Keratinocyte (primary cell): ENCODE data around the gene WDR45B. TPM values are rescaled to one million over a fixed set of nuclear protein-coding genes. Genes with fewer than 3 reads are reported as not detected.
A peak's percentile ranks its signal among the peaks of the same experiment; 100 is the strongest.

Experiments used
- DNase-seq: peaks from one replicate; pipeline ENCODE4 v3.0.0-alpha.2; 2011; ENCODE audit warnings: low read depth, missing footprints, low spot score
- FAIRE-seq: peaks from 2 replicates; lab custom pipeline; 2011; peaks lifted over from hg19 to GRCh38; lab: Jason Lieb, UNC
- H2AFZ ChIP-seq: 2 replicates; pipeline ENCODE4 v1.6.0; 2012; ENCODE audit warnings: low read length, control low read depth, inconsistent platforms; ENCODE audit not compliant: control insufficient read depth
- H3K27ac ChIP-seq: 2 replicates; pipeline ENCODE4 v1.5.1; 2011; ENCODE audit warnings: low read length; ENCODE audit not compliant: control insufficient read depth, insufficient read depth
- H3K27me3 ChIP-seq: 3 replicates; pipeline ENCODE4 v1.6.0; 2011; ENCODE audit warnings: low read length; ENCODE audit not compliant: control insufficient read depth, insufficient read depth; ENCODE audit errors: extremely low read depth
- H3K36me3 ChIP-seq, 2 experiments: 2 replicates in 1 of 2; 3 replicates in 1 of 2; pipeline ENCODE4 v1.5.1; 2011; ENCODE audit warnings: low read length in 2 of 2, mild to moderate bottlenecking in 1 of 2; ENCODE audit not compliant: control insufficient read depth in 2 of 2, insufficient read depth in 2 of 2; ENCODE audit errors: extremely low read depth in 1 of 2
- H3K4me1 ChIP-seq: 3 replicates; pipeline ENCODE4 v1.5.1; 2011; ENCODE audit warnings: low read length; ENCODE audit not compliant: control insufficient read depth, insufficient read depth; ENCODE audit errors: extremely low read depth
- H3K4me2 ChIP-seq: 3 replicates; pipeline ENCODE4 v1.6.0; 2011; ENCODE audit warnings: low read depth, low read length; ENCODE audit not compliant: control insufficient read depth, insufficient read depth; ENCODE audit errors: extremely low read depth
- H3K4me3 ChIP-seq, 3 experiments: fragments of 200-600 bp in 1 of 3; sonication (generic) in 1 of 3; 2 replicates in 2 of 3; 3 replicates in 1 of 3; pipeline ENCODE4 v1.5.1; 2011 to 2016; ENCODE audit warnings: low read length in 3 of 3, mild to moderate bottlenecking in 3 of 3, control low read depth in 2 of 3, inconsistent platforms in 1 of 3, low read depth in 1 of 3, mixed read lengths in 1 of 3, mixed run types in 1 of 3, moderate library complexity in 1 of 3; ENCODE audit not compliant: control insufficient read depth in 2 of 3, insufficient read depth in 2 of 3; ENCODE audit errors: extremely low read depth in 1 of 3
- H3K79me2 ChIP-seq: 2 replicates; pipeline ENCODE4 v1.6.0; 2012; ENCODE audit warnings: low read length; ENCODE audit not compliant: control insufficient read depth, insufficient read depth
- H3K9ac ChIP-seq: 3 replicates; pipeline ENCODE4 v1.6.0; 2011; ENCODE audit warnings: low read length; ENCODE audit not compliant: control insufficient read depth, insufficient read depth; ENCODE audit errors: extremely low read depth
- H3K9me1 ChIP-seq: 3 replicates; pipeline ENCODE4 v1.6.0; 2011; ENCODE audit warnings: low read length; ENCODE audit not compliant: control insufficient read depth, insufficient read depth; ENCODE audit errors: extremely low read depth
- H3K9me3 ChIP-seq: 2 replicates; pipeline ENCODE4 v1.5.1; 2012; ENCODE audit warnings: low read depth, low read length; ENCODE audit not compliant: control insufficient read depth
- H4K20me1 ChIP-seq: 3 replicates; pipeline ENCODE4 v1.6.0; 2011; ENCODE audit warnings: low read length; ENCODE audit not compliant: control insufficient read depth, insufficient read depth; ENCODE audit errors: extremely low read depth
- CTCF ChIP-seq, 3 experiments: IDR thresholded peaks in 1 of 3; conservative IDR thresholded peaks in 1 of 3; optimal IDR thresholded peaks in 1 of 3; 2 replicates in 2 of 3; 3 replicates in 1 of 3; pipeline versions ENCODE3 to v1.5.1; 2011; ENCODE audit warnings: low read length in 3 of 3, mild to moderate bottlenecking in 3 of 3, moderate library complexity in 2 of 3, control low read depth in 1 of 3, inconsistent platforms in 1 of 3; ENCODE audit not compliant: insufficient read depth in 2 of 3; ENCODE audit errors: extremely low read depth in 1 of 3
- EZH2 ChIP-seq: IDR thresholded peaks from one replicate; pipeline ENCODE4 v1.6.1; 2012; ENCODE audit warnings: inconsistent platforms, mild to moderate bottlenecking, low read length, moderate library complexity
- dilution Hi-C: fragments of 300-500 bp; cut with MboI; formaldehyde crosslinking; loops from one replicate; pipeline ENCODE4 v1.7.0; 2020; ENCODE audit warnings: low sequenced_read_pairs; ENCODE audit not compliant: extremely low pct_ligation_motif_present
- polyA plus RNA-seq, 5 experiments: library from polyadenylated mRNA; depleted of rRNA in 3 of 5; stranded (reverse) in 3 of 5; stranded (forward) in 1 of 5; unstranded in 1 of 5; fragments of >200 nt; gene quantifications; 1 replicate in 1 of 5; 2 replicates in 3 of 5; 3 replicates in 1 of 5; pipeline versions ENCODE4 v1.2.1 to v1.2.3, GENCODE V29; 2011 to 2012; ENCODE audit warnings: missing spikeins in 2 of 5, low read depth in 1 of 5, low replicate concordance in 1 of 5

Gene WDR45B
- polyA plus RNA-seq, 1 donor (not counting 4 experiments of a cell fraction or from before 2014, with no cell fraction given), result 77.2 TPM

DNA sequence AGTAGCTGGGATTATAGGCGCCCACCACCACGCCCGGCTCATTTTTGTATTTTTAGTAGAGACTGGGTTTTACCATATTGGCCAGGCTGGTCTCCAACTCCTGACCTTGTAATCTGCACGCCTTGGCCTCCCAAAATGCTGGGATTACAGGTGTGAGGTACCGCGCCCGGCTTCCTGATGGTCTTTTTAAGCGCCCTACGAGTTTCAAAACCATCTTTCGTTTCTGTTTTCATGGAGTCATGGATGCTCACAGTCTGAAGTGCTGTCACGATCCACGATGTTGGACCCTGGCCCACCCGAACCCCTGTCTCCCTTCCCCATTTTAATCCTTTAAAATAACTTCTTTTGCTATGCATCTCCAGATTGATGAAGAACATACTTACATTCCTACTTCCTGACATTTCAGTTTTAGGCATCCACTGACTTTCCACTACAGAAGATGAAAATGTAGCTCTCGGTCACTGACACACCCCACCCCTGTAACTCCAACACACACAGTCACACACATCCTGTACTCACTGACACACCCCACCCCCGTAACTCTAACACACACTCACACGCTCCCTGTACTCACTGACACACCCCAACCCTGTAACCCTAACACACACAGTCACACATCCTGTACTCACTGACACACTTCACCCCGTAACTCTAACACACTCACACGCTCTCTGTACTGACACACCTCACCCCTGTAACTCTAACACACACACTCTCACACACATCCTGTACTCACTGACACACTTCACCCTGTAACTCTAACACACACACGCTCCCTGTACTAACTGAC lies 22.6 kb upstream of the WDR45B start:
- TF ChIP-seq EZH2 (no peak), CTCF (optimal IDR thresholded peaks at IDR 0.05 in 1 of 3, IDR thresholded peaks at IDR 0.05 in 1 of 3, conservative IDR thresholded peaks at IDR 0.05 in 1 of 3; ENCODE audit: extremely low read depth in 1 of 3, insufficient read depth in 2 of 3, low read length in 3 of 3) (no peak)
- Histone ChIP-seq H3K79me2 (no peaks in the 10 kb centered on the region), H3K4me1 (peaks cover 2% of the 10 kb centered on the region), H2AFZ (no peak overlapping the region), H3K4me3 (no peak overlapping the region), H3K36me3 (no peaks in the 10 kb centered on the region), H4K20me1 (no peaks in the 10 kb centered on the region), H3K9me3 (no peaks in the 10 kb centered on the region), H3K9me1 (no peaks in the 10 kb centered on the region), H3K27me3 (no peaks in the 10 kb centered on the region), H3K4me2 (no peak overlapping the region), H3K27ac (no peak overlapping the region), H3K9ac (no peak overlapping the region)
- DNase-seq (no peak), FAIRE-seq (peak; percentile 86)
- dilution Hi-C loops, result no loop called here

DNA sequence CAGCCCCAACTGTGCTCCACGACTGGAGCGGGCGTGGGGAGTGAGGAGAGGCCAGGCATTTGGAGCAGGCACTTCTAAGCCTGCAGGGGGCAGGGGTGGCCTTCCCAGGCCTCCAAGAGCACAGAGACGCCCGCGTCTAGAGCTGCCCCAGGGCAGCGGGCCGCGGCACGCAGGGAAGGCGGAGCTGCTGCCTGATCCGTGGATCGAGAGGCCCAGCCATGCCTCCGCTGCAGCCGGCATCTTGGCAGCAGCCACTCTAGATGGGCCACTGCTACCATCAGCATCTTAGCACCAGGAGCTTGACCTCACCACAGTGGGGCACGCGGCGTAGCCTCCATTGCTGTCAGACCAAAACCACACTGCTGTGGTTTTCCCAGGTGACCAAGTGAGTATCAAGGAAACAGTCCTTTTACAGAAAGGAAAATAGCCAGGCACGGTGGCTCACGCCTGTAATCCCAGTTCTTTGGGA lies 20.4 kb upstream of the WDR45B start:
- DNase-seq (no peak), FAIRE-seq (no peak)
- no peaks in the 10 kb centered on the region for H3K9me3 ChIP-seq
- no peaks in the 10 kb centered on the region for H3K79me2 ChIP-seq
- TF ChIP-seq CTCF (optimal IDR thresholded peaks at IDR 0.05 in 1 of 3, IDR thresholded peaks at IDR 0.05 in 1 of 3, conservative IDR thresholded peaks at IDR 0.05 in 1 of 3; ENCODE audit: extremely low read depth in 1 of 3, insufficient read depth in 2 of 3, low read length in 3 of 3) (peak; percentile 60 to 90 (median 77)), EZH2 (no peak)
- H3K4me1 ChIP-seq, result peaks cover 2% of the 10 kb centered on the region
- no peaks in the 10 kb centered on the region for H4K20me1 ChIP-seq
- H3K27ac ChIP-seq, result no peak overlapping the region
- no peaks in the 10 kb centered on the region for H3K36me3 ChIP-seq
- H3K9ac ChIP-seq, result no peak overlapping the region
- peak overlapping the region; percentile 43 for H2AFZ ChIP-seq
- peak overlapping the region; percentile 54 for H3K4me2 ChIP-seq
- dilution Hi-C loops, result no loop called here
- no peaks in the 10 kb centered on the region for H3K27me3 ChIP-seq
- no peaks in the 10 kb centered on the region for H3K9me1 ChIP-seq
- H3K4me3 ChIP-seq, result no peak overlapping the region
